GM19238 (cell line): Measurements from ENCODE around the gene AIRE.
"Not testable (repeated sequence)": the region's sequence is repeated elsewhere in the genome, so short reads cannot be mapped to it uniquely, and the experiment has no call there.

Experiments used
- DNase-seq: peaks from one replicate; pipeline ENCODE4 v3.0.0; 2011; ENCODE audit warnings: low spot score; ENCODE audit not compliant: insufficient read length

The AIRE gene

GRCh38 chr21:44291078-44291935 is 5.6 kb downstream of the AIRE start:
- no peak for DNase-seq

- no peak for DNase-seq
Observed at GRCh38 chr21:44291936-44292811, 6.5 kb downstream of the AIRE start.

DNA sequence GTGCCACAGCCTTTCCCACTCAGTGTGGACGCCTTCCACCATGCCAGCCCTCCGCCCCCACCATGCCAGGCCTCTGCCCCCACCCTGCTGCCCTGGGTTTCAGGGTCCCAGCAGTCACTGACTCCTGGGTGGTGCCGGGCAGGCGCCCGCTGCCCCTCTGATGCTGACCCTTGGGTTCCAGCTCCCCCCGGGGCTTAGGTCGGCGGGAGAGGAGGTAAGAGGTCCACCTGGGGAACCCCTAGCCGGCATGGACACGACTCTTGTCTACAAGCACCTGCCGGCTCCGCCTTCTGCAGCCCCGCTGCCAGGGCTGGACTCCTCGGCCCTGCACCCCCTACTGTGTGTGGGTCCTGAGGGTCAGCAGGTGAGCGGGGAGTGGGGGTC is 7.1 kb downstream of the AIRE start:
- DNase-seq: no peak

- no peak for DNase-seq
Observed at GRCh38 chr21:44293551-44294231, 8.0 kb downstream of the AIRE start.

- no peak for DNase-seq
Observed at GRCh38 chr21:44294391-44295162, 8.9 kb downstream of the AIRE start.

DNA sequence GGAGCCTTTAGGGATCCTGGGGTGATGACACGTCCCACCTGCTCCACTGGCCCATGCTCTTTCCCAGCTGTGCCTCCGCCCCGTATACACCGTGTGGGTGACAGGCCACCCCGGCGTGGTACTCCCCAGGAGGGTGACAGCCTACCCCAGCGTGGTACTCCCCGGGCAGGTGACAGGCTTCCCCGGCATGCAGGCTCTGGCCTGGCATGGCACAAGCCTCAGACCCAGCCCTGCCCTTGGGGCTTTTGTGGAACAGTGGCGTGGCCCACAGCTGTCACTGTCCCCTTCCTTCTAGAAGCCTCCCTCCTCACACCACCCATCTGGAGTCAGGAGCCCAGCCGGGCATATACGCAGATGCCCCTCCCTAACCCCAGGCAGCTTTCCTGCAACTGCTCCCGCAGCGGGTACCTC is 9.5 kb downstream of the AIRE start:
- no peak for DNase-seq

- DNase-seq: no peak
Observed at GRCh38 chr21:44295646-44296045, 10.0 kb downstream of the AIRE start.

GRCh38 chr21:44296103-44296519 is 10.4 kb downstream of the AIRE start:
- DNase-seq: no peak

DNA sequence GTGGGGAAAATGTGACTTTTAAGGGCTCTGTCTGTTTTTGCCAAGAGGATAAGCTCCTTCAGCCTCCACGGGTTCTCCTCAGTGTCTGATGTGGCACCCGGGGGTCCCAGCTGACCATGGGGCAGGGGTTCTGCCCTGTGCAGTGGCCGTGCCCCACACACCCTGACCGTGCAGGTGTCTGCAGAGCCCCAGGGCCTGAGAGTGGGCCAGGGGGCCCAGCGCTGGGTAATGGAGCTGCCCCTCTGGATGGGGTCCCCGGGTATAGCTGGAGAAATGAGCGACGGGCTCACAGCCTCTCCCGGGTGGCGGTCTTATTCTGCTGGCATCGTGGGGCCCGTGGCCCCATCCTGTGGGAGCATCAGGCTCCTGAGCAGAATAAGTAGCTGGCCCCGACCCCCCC is 11.2 kb downstream of the AIRE start:
- no peak for DNase-seq

DNA sequence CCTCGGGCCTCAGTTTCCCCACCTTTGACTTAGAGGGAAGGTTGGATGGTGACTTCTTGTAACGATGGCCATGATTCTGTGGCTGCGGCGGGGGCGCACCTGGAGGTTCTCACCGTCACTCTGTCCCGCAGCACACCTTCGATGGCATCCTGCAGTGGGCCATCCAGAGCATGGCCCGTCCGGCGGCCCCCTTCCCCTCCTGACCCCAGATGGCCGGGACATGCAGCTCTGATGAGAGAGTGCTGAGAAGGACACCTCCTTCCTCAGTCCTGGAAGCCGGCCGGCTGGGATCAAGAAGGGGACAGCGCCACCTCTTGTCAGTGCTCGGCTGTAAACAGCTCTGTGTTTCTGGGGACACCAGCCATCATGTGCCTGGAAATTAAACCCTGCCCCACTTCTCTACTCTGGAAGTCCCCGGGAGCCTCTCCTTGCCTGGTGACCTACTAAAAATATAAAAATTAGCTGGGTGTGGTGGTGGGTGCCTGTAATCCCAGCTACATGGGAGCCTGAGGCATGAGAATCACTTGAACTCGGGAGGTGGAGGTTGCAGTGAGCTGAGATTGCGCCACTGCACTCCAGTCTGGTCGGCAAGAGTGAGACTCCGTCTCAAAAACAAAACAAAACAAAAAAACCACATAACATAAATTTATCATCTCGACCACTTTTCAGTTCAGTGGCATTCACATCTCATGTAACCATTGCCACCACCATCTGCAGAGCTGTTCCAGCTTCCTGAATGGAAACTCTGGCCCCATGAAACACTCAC is 12.0 kb downstream of the AIRE start:
- DNase-seq: peak; percentile 92

GRCh38 chr21:44298301-44298700 is 12.6 kb downstream of the AIRE start:
- DNase-seq: no peak

DNA sequence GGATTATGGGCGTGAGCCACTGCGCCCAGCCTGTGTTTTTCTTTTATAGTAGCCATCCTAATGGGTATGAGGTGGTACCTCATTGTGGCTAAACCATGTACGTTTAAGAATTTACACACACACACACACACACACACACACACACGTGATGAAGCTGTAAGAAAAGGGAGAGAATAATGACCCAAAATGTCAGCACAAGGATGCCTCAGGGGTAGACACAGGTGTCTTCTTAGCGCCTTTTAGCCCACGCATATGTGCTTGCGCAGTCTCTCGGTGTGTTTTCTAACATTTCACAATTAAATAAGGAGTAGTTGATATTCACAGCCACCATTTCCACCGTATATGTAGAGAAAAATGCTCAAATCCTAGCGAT is 13.4 kb downstream of the AIRE start:
- DNase-seq: no peak

DNA sequence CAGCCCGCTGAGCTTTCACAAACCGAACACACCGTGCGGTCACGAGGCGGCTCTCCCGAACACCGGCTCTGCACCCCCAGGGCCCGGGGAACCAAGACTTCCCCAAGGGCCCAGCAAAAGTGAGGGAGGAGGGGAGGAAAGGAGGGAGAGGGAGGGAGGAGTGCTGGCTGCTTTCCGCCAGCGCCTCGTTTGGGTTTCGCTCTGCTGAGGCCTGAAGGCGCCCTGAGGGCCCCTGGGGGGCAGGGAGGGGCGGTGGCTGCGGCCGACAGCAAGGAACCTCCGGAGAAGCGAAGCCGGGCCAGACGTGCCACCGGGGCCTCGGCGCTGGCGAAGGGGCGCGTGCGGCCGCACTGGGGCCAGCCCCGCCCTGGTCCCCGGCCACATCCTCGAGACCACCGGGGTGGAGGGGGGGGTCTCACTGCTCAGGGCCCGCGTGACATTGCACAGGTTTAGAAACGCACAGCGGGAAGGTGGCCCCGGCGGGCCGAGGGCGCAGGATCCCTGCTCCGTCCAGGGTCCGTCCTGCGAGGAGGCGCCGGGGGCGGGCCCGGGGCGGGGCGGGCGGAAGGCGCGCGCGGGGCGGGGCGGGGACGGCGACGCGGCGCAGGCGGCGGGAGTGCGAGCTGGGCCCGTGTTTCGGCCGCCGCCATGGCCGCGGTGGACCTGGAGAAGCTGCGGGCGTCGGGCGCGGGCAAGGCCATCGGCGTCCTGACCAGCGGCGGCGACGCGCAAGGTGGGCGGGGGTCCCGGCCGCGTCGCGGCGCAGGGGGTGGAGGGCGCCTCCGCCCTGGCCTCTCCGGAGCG is 14.0 kb downstream of the AIRE start, which contains the start of gene PFKL:
PFKL (plus strand) TSS at position 596 of the 804 bp plus-strand sequence; CDS start at position 649, 53 bp downstream.
- peak; percentile 97 for DNase-seq

DNA sequence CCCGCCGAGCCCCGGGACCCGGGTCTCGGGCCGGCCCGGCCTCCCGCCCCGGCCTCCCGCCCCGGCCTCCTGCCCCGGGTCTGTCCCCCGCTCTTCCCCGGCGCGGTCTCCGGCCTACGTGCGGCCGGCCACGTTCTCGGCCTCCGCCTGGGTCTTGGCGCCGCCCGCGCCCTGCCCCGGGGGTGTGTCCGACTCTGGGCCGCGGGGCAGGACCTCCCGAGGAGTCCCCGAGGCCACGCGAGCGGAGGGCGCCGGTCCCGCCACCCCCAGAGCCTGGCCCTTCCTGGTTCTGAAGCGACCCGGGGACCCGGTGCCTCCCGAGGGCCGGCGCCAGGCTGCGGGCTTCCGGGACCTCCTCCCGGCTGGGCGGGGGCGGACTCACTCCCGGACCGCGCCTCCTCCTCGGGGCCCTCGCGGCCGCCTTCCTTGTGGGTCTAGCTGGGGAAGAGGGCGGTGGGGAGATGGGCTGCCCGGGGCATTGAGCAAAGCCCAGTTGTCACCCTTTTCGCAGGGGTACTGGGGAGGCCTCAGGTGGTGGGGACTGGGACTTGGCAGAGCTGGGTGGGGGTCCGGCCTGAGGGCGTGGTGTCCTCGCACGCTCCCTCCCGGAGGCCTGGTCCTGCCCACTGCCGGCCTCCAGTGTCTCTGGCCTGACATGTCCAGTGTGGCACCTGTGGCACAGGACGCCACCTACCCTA is 14.7 kb downstream of the AIRE start:
- DNase-seq: peak; percentile 92

- no peak for DNase-seq
Observed at GRCh38 chr21:44301141-44301540, 15.5 kb downstream of the AIRE start.

GRCh38 chr21:44301961-44302406 is 16.3 kb downstream of the AIRE start:
- no peak for DNase-seq

GRCh38 chr21:44302573-44303401 is 17.1 kb downstream of the AIRE start:
- not testable (repeated sequence) for DNase-seq

DNA sequence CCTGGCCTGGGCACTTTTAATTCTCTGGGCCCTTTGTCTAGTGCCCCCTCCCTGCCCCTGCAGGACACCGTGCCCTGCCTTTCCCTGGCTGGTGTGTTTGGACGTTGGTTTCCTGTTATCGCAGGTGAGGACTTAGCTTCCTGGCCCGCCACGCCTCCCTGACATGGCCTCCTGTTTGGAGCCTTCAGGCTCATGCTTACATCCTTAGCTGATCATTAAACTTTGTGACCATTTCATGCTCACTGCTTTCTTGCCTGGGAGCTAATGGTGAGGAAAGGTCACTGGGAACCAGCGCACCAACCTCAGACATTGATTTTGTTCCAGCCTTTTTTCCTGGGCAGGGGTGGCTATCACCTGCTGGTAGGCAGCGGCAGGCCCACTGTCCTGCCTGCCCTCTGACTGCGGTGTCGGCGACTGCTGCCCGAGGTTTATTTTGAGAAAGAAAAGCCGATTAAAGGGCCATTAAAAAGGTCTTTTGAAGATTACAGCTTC is 17.9 kb downstream of the AIRE start:
- DNase-seq: no peak
